ENCODE results near the gene MSI2.

Gene MSI2

GRCh38 chr17:57713140-57713539 lies 456.8 kb downstream of the MSI2 start:
- no peak for DNase-seq

- no peak for DNase-seq
These were observed 458.4 kb downstream of the MSI2 start for GRCh38 chr17:57714665-57715180.

- no peak for DNase-seq
These were observed 459.7 kb downstream of the MSI2 start for GRCh38 chr17:57715981-57716380.

GRCh38 chr17:57718878-57719277 lies 462.6 kb downstream of the MSI2 start:
- no peak for DNase-seq

- no peak for DNase-seq
These were observed 464.2 kb downstream of the MSI2 start for GRCh38 chr17:57720386-57721035.

GRCh38 chr17:57721967-57722703 lies 465.8 kb downstream of the MSI2 start:
- no peak for DNase-seq

- DNase-seq = no peak
These were observed 466.4 kb downstream of the MSI2 start for GRCh38 chr17:57722704-57723043.

GRCh38 chr17:57723427-57724025 lies 467.2 kb downstream of the MSI2 start:
- DNase-seq = no peak

- no peak for DNase-seq
These were observed 467.9 kb downstream of the MSI2 start for GRCh38 chr17:57724026-57724728.

GRCh38 chr17:57724729-57725125 lies 468.4 kb downstream of the MSI2 start:
- no peak for DNase-seq

- DNase-seq = no peak
These were observed 470.0 kb downstream of the MSI2 start for GRCh38 chr17:57726213-57726790.

GRCh38 chr17:57726838-57727237 lies 470.5 kb downstream of the MSI2 start:
- DNase-seq = no peak

GRCh38 chr17:57727630-57728175 lies 471.4 kb downstream of the MSI2 start:
- DNase-seq = no peak

GRCh38 chr17:57730026-57730701 lies 473.8 kb downstream of the MSI2 start:
- DNase-seq = no peak

GRCh38 chr17:57732062-57732461 lies 475.7 kb downstream of the MSI2 start:
- DNase-seq = no peak

- DNase-seq = no peak
These were observed 476.8 kb downstream of the MSI2 start for GRCh38 chr17:57733085-57733484.
